GM19395 (cell line): ENCODE results near the gene HIF1A.
"Not testable (repeated sequence)": the region's sequence is repeated elsewhere in the genome, so short reads cannot be mapped to it uniquely, and the experiment has no call there.

Source experiments
- ATAC-seq: cut with Tn5 transposase; IDR thresholded peaks from one replicate; pipeline ENCODE4 v1.9.1; 2021; ENCODE audit warnings: mild to moderate bottlenecking, moderate library complexity; ENCODE audit not compliant: unreplicated experiment

HIF1A gene

GRCh38 chr14:61744238-61744637, 48.9 kb downstream of the HIF1A start:
- no peak for ATAC-seq

DNA sequence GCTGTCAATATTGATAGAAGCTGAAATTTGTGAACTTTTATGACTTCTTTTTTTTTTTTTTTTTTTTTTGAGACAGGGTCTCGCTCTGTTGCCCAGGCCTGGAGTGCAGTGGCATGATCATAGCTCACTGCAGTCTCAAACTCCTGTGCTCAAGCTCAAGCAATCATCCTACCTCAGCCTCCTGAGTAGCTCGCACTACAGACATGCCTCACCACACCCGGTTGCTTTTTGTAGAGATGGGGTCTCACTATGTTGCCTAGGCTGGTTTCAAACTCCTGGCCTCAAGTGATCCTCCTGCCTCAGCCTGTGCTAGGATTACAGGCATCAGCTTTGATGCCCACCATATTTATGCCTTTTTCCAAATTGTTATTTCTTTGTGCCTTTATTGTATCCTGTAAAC, 51.0 kb downstream of the HIF1A start:
- ATAC-seq = not testable (repeated sequence)

GRCh38 chr14:61746881-61747280, 51.6 kb downstream of the HIF1A start:
- ATAC-seq = no peak

DNA sequence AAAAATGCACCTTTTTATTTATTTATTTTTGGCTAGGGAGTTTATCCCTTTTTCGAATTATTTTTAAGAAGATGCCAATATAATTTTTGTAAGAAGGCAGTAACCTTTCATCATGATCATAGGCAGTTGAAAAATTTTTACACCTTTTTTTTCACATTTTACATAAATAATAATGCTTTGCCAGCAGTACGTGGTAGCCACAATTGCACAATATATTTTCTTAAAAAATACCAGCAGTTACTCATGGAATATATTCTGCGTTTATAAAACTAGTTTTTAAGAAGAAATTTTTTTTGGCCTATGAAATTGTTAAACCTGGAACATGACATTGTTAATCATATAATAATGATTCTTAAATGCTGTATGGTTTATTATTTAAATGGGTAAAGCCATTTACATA, 52.0 kb downstream of the HIF1A start:
- no peak for ATAC-seq

DNA sequence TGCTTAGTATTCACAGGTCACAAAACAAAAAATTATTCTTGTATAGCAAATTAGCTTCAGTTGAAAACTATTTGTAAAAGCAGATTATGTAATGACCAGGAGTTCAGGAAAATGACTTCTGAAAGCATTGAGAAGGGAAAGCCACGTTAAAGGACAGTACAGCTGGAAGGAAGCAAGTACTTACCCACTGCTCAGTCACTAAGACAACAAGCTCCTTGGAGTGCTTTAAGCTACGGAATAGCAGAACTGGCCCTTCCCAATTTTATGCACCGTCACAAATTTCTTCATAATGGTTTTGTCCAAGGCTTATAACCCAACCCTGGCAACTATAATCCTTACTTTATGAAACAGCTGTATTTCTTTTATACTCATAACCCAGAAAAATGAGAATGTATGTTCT, 54.0 kb downstream of the HIF1A start:
- ATAC-seq = no peak

DNA sequence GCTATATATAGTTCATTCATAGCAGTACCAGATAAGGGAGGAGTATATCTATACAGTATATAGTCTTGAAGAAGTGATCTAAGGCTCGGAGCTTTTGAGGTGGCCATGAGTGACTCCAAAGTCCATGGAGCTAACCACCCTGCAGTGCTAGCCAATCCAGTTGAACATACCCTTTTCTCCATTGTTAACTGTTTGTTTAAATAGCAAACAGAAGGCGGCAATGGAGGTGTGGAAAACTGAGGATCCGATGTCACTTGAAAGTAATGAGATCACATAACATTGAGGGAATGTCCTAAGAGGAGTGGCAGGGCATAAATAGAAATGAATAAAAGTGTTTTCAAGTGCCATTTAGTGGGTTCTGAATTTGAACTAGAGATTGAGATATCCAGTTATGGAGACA, 54.6 kb downstream of the HIF1A start:
- no peak for ATAC-seq

GRCh38 chr14:61750708-61751474, 55.6 kb downstream of the HIF1A start:
- ATAC-seq = peak; percentile 91

- no peak for ATAC-seq
These were observed 56.2 kb downstream of the HIF1A start for GRCh38 chr14:61751475-61751989.

- peak; percentile 67 for ATAC-seq
These were observed 57.3 kb downstream of the HIF1A start for GRCh38 chr14:61752626-61753025.

- no peak for ATAC-seq
These were observed 58.3 kb downstream of the HIF1A start for GRCh38 chr14:61753631-61754030.

DNA sequence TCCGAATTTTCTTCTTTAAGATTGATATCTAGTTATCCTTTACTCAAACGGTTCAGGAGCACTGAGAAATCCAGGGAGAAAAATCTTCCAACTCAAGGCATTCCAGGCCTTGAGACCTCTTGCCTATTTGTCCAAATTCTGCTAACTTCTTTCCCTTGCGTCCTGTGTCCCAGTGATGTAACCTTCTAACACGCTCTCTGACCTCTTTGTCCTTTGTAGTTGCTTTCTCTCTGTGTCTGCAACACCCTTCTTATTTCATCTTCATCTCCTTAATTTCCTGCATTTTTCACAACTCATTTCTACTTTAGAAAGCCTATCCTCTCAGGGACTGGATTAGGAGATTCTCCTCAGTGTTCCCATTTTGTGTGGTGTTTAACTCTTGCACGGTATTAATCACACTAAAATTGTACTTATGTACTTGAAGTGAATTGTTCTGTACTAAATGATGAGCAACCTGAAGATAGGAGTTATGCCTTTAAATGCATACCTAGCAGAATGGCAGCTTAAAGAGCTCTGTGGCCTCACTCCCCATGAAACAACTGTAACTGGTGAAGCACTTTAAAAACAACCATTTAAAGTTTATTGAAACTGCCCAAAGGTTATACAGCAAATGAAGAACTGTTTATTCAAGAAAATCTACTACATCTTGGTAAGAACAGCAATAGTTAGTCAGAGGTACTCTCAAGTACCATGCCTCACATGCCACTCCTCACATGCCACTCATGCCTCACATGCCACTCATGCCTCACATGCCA, 59.5 kb downstream of the HIF1A start:
- no peak for ATAC-seq

GRCh38 chr14:61755382-61755742, 60.0 kb downstream of the HIF1A start:
- not testable (repeated sequence) for ATAC-seq

GRCh38 chr14:61756135-61756534, 60.8 kb downstream of the HIF1A start:
- no peak for ATAC-seq

DNA sequence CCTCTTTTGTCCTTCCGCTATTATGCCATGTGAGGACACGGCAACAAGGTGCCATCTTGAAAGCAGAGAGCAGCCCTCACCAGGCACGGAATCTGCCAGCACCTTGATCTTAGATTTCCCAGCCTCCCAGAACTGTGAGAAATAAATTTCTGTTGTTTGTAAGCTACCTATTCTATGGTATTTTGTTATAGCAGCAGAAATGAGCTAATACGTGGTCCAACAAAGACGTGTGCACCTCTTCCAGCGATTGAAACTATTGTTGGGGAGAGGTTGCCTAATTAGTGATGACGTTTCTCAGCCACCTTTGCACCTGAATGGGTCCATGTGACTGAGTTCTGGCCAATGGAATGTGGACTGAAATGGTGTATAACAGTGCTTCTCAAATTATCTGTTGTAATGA, 64.6 kb downstream of the HIF1A start:
- no peak for ATAC-seq

DNA sequence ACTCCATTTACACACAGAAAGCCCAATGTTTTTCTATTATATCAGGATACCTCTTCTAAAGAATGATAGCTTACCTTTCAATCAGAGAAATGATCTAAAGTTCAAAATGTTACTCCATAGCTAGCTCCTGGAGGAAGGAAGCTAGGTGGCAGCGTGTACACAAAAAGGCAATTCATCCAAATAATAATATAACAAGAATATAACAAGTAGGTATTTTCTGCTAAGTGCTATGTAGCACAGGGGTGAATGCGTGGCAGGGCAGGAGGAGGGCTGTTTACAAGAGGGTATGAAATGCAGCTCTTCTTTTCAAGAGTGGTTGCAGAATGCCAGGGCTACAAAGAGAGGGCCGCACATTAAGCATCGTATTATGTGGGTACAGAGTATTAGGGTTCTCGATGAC, 66.2 kb downstream of the HIF1A start:
- peak; percentile 8 for ATAC-seq

DNA sequence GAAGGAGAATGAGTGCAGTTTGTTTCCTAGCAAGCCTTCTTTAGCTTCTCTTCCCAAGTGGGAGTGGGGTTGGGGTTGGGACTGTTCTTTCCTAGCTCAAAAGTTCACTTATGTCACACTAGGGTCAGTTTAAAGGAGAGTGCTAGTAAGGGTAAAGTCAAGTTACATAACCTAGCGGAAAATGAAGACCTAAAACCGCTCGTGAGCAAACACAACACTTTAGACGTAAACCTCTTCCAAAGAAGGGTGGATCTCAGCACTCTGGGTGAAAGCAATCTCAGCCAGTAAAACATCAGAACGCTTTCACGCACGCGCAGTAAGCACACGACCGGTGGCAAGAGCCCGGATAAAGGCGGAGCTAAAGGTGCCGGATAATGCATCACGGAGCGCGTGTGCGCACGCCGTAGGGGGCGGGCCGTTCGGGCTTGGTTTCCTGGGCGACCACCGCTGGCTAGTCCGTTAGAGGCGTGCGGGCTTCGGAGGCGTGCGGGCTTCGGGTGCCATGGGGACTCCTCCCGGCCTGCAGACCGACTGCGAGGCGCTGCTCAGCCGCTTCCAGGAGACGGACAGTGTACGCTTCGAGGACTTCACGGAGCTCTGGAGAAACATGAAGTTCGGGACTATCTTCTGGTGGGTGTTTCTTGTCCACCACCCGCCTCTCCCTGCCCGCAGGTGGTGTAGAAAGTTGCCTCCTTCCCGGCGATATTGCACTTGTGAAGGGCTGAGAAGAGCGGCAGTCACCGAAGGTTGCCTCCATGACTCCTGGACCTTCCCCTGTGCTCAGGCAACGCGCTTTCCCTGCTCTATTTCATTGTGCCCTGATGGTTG, 66.9 kb downstream of the HIF1A start, which contains the start of gene SNAPC1:
TSS of gene SNAPC1 (plus strand) at position 462 of the 828 bp plus-strand sequence. CDS start at position 503, 41 bp downstream.
- peak; percentile 98 for ATAC-seq

DNA sequence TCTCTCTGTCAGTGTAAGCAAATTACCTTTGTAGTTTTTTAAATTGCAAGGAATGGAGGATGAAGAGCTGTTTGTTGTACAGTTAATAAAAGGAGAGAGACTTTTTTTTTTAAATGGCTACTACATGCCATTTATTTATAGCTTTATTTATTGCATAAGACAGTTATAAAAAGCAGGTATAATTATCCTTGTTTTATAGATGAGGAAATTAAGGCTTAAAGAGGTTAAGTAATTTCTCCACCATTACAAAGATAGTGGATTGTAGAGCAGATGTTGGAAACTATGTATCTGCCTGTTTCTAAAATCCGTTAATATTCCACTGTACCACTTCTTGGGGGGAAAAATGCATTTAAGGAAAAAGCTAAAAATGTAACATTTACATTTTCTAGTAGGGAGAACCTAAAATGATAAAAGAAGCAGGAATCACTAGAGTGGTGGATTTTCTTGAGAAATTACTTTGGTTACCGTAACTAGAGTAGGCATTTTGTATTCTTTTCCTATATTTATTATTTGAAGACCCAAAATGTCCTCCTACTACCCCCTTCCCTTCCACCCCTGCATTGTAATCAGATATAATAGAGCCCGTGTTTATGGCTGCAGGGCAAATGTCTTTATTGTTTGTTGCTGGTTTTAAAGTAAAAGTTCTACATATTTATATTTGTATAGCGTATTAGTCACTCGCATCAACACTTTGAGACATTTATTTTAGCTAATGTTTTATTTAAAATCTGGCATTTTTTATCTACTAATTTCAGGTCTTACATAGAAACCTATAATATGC, 69.2 kb downstream of the HIF1A start:
- ATAC-seq = no peak

- ATAC-seq = no peak
These were observed 70.1 kb downstream of the HIF1A start for GRCh38 chr14:61765225-61765943.

GRCh38 chr14:61766151-61766550, 70.8 kb downstream of the HIF1A start:
- ATAC-seq = no peak

GRCh38 chr14:61768240-61768639, 72.9 kb downstream of the HIF1A start:
- ATAC-seq = no peak
